Subcutaneous abdominal adipose tissue (tissue), 5 donors: Measurements from ENCODE around the gene IL9.

Experiments
- H3K27ac ChIP-seq: one replicate; pipeline ENCODE4 v1.7.0; 2013; ENCODE audit warnings: low read depth, mild to moderate bottlenecking, inconsistent platforms, low read length, moderate library complexity
- H3K27me3 ChIP-seq, 5 donors: one replicate each; pipeline ENCODE4 v1.7.0; 2013; ENCODE audit warnings: low read length in 5 of 5, inconsistent platforms in 1 of 5; ENCODE audit not compliant: control insufficient read depth in 5 of 5, insufficient read depth in 4 of 5
- H3K36me3 ChIP-seq, 5 donors: one replicate each; pipeline ENCODE4 v1.7.0; 2013; ENCODE audit warnings: low read length in 5 of 5; ENCODE audit not compliant: control insufficient read depth in 5 of 5, insufficient read depth in 5 of 5
- H3K4me1 ChIP-seq, 5 donors: one replicate each; pipeline ENCODE4 v1.7.0; 2013; ENCODE audit warnings: low read length in 5 of 5, mild to moderate bottlenecking in 3 of 5, moderate library complexity in 1 of 5; ENCODE audit not compliant: control insufficient read depth in 5 of 5, insufficient read depth in 5 of 5
- H3K4me3 ChIP-seq, 5 donors: one replicate each; pipeline ENCODE4 v1.7.0; 2013; ENCODE audit warnings: low read length in 5 of 5, low read depth in 1 of 5
- H3K9ac ChIP-seq, 5 donors: one replicate each; pipeline ENCODE4 v1.7.0; 2013; ENCODE audit warnings: low read length in 5 of 5, mild to moderate bottlenecking in 4 of 5, moderate library complexity in 3 of 5
- H3K9me3 ChIP-seq, 5 donors: one replicate each; pipeline ENCODE4 v1.7.0; 2013; ENCODE audit warnings: low read length in 5 of 5; ENCODE audit not compliant: control insufficient read depth in 5 of 5
- donor health status: healthy.
- donor health status: healthy.
- donor health status: healthy.
- donor health status: healthy.
- donor health status: healthy.

The IL9 gene

GRCh38 chr5:135921388-135921787, 25.7 kb upstream of the IL9 start:
- no peaks in the 10 kb centered on the region for H3K9me3 ChIP-seq
- no peak overlapping the region for H3K9ac ChIP-seq
- peaks cover 0 to 8% (median 4%) of the 10 kb centered on the region in 5 donors for H3K27me3 ChIP-seq
- no peak overlapping the region for H3K4me3 ChIP-seq
- no peaks in the 10 kb centered on the region for H3K36me3 ChIP-seq
- H3K4me1 ChIP-seq, result peaks cover 0 to 2% (median 0%) of the 10 kb centered on the region in 5 donors
- no peak overlapping the region for H3K27ac ChIP-seq

- Histone ChIP-seq H3K4me3 (no peak overlapping the region), H3K9me3 (no peaks in the 10 kb centered on the region), H3K27ac (no peak overlapping the region), H3K4me1 (peaks cover 0 to 2% (median 0%) of the 10 kb centered on the region in 5 donors), H3K36me3 (no peaks in the 10 kb centered on the region), H3K27me3 (peaks cover 0 to 5% (median 4%) of the 10 kb centered on the region in 5 donors), H3K9ac (no peak overlapping the region)
Observed at GRCh38 chr5:135920199-135920598, 24.6 kb upstream of the IL9 start.

- H3K9ac ChIP-seq, result no peak overlapping the region
- no peak overlapping the region for H3K4me3 ChIP-seq
- peaks cover 0 to 2% (median 0%) of the 10 kb centered on the region in 5 donors for H3K4me1 ChIP-seq
- H3K36me3 ChIP-seq, result no peaks in the 10 kb centered on the region
- no peak overlapping the region for H3K27ac ChIP-seq
- H3K9me3 ChIP-seq, result no peaks in the 10 kb centered on the region
- H3K27me3 ChIP-seq, result peaks cover 0 to 13% (median 3%) of the 10 kb centered on the region in 5 donors
Observed at GRCh38 chr5:135916638-135917263, 21.1 kb upstream of the IL9 start.

GRCh38 chr5:135915466-135916001, 19.9 kb upstream of the IL9 start:
- no peaks in the 10 kb centered on the region for H3K36me3 ChIP-seq
- H3K9ac ChIP-seq, result no peak overlapping the region
- H3K4me3 ChIP-seq, result no peak overlapping the region
- H3K4me1 ChIP-seq, result peaks cover 0 to 2% (median 0%) of the 10 kb centered on the region in 5 donors
- H3K9me3 ChIP-seq, result no peaks in the 10 kb centered on the region
- H3K27me3 ChIP-seq, result peaks cover 6 to 24% (median 8%) of the 10 kb centered on the region in 5 donors
- no peak overlapping the region for H3K27ac ChIP-seq

- Histone ChIP-seq H3K9me3 (no peaks in the 10 kb centered on the region), H3K9ac (no peak overlapping the region), H3K27ac (no peak overlapping the region), H3K4me3 (no peak overlapping the region), H3K36me3 (no peaks in the 10 kb centered on the region), H3K4me1 (peaks cover 0 to 2% (median 0%) of the 10 kb centered on the region in 5 donors), H3K27me3 (peaks cover 9 to 28% (median 19%) of the 10 kb centered on the region in 5 donors)
Observed at GRCh38 chr5:135913713-135914626, 18.3 kb upstream of the IL9 start.

- Histone ChIP-seq H3K27ac (no peak overlapping the region), H3K27me3 (peaks cover 1 to 14% (median 11%) of the 10 kb centered on the region in 5 donors), H3K9me3 (no peaks in the 10 kb centered on the region), H3K4me3 (no peak overlapping the region), H3K36me3 (no peaks in the 10 kb centered on the region), H3K9ac (no peak overlapping the region), H3K4me1 (no peaks in the 10 kb centered on the region)
Observed at GRCh38 chr5:135905144-135905543, 9.5 kb upstream of the IL9 start.

GRCh38 chr5:135901633-135902032, 6.0 kb upstream of the IL9 start:
- H3K27me3 ChIP-seq, result peaks cover 2 to 14% (median 7%) of the 10 kb centered on the region in 5 donors
- H3K36me3 ChIP-seq, result no peaks in the 10 kb centered on the region
- H3K4me1 ChIP-seq, result no peaks in the 10 kb centered on the region
- peaks cover 0 to 3% (median 0%) of the 10 kb centered on the region in 5 donors for H3K9me3 ChIP-seq
- H3K9ac ChIP-seq, result no peak overlapping the region
- H3K27ac ChIP-seq, result no peak overlapping the region
- no peak overlapping the region for H3K4me3 ChIP-seq

GRCh38 chr5:135900276-135900675, 4.6 kb upstream of the IL9 start:
- no peak overlapping the region for H3K4me3 ChIP-seq
- H3K9me3 ChIP-seq, result peaks cover 0 to 3% (median 0%) of the 10 kb centered on the region in 5 donors
- no peaks in the 10 kb centered on the region for H3K4me1 ChIP-seq
- H3K27me3 ChIP-seq, result peaks cover 3 to 21% (median 7%) of the 10 kb centered on the region in 5 donors
- H3K9ac ChIP-seq, result no peak overlapping the region
- no peaks in the 10 kb centered on the region for H3K36me3 ChIP-seq
- no peak overlapping the region for H3K27ac ChIP-seq

GRCh38 chr5:135898651-135899050, 3.0 kb upstream of the IL9 start:
- Histone ChIP-seq H3K9ac (no peak overlapping the region), H3K4me3 (no peak overlapping the region), H3K4me1 (no peaks in the 10 kb centered on the region), H3K36me3 (no peaks in the 10 kb centered on the region), H3K27me3 (peaks cover 3 to 24% (median 7%) of the 10 kb centered on the region in 5 donors), H3K9me3 (peaks cover 0 to 3% (median 0%) of the 10 kb centered on the region in 5 donors), H3K27ac (no peak overlapping the region)

GRCh38 chr5:135894789-135895188, 852 bp downstream of the IL9 start:
- Histone ChIP-seq H3K4me1 (no peaks in the 10 kb centered on the region), H3K9me3 (peaks cover 0 to 3% (median 0%) of the 10 kb centered on the region in 5 donors), H3K9ac (no peak overlapping the region), H3K4me3 (no peak overlapping the region), H3K27me3 (peaks cover 0 to 22% (median 7%) of the 10 kb centered on the region in 5 donors), H3K36me3 (no peaks in the 10 kb centered on the region), H3K27ac (no peak overlapping the region)
